ENCODE data around the gene DUSP23. TPM values are rescaled to one million over a fixed set of nuclear protein-coding genes. Genes with fewer than 3 reads are reported as not detected.

DUSP23 gene
- total RNA-seq (10 to 100 TPM in 3 of 5 donors, 1 to 10 TPM in 1, not detected in 1; 3.6 to 84.3 (median 27.2) TPM), polyA plus RNA-seq (100 to 1,000 TPM in 1 of 3 donors, 10 to 100 TPM in 2; 80.7 to 107 (median 86.5) TPM)
- long read RNA-seq, donor 1, transcript DUSP23-202 (3 exons, 694 nt): major isoform, 5 of 9 reads
- long read RNA-seq, donor 1, partial matches to known transcripts: 0 of 9 reads
- long read RNA-seq, donor 1, other reads (novel, unspliced or antisense): 0 of 9 reads
- long read RNA-seq, donor 2, transcript DUSP23-202 (3 exons, 694 nt): major isoform, 6 of 10 reads
- long read RNA-seq, donor 2, partial matches to known transcripts: 0 of 10 reads
- long read RNA-seq, donor 2, other reads (novel, unspliced or antisense): 0 of 10 reads
- long read RNA-seq, donor 3, transcript DUSP23-201 (2 exons, 756 nt): major isoform, 7 of 12 reads
- long read RNA-seq, donor 3, transcript DUSP23-202 (3 exons, 694 nt): minor isoform, 5 of 12 reads
- long read RNA-seq, donor 3, partial matches to known transcripts: 0 of 12 reads
- long read RNA-seq, donor 3, other reads (novel, unspliced or antisense): 0 of 12 reads
- long read RNA-seq, donor 4: 0 reads
- long read RNA-seq, donor 5, transcript DUSP23-202 (3 exons, 694 nt): major isoform, 10 of 16 reads
- long read RNA-seq, donor 5, transcript DUSP23-201 (2 exons, 756 nt): minor isoform, 6 of 16 reads
- long read RNA-seq, donor 5, partial matches to known transcripts: 0 of 16 reads
- long read RNA-seq, donor 5, other reads (novel, unspliced or antisense): 0 of 16 reads
- long read RNA-seq, donor 6: 0 reads
- long read RNA-seq, donor 7, transcript DUSP23-202 (3 exons, 694 nt): minor isoform, 6 of 20 reads
- long read RNA-seq, donor 7, transcript DUSP23-201 (2 exons, 756 nt): major isoform, 14 of 20 reads
- long read RNA-seq, donor 7, partial matches to known transcripts: 0 of 20 reads
- long read RNA-seq, donor 7, other reads (novel, unspliced or antisense): 0 of 20 reads
- long read RNA-seq, donor 8, transcript DUSP23-202 (3 exons, 694 nt): major isoform, 11 of 13 reads
- long read RNA-seq, donor 8, partial matches to known transcripts: 0 of 13 reads
- long read RNA-seq, donor 8, other reads (novel, unspliced or antisense): 0 of 13 reads
- long read RNA-seq, donor 9, transcript DUSP23-202 (3 exons, 694 nt): major isoform, 6 of 10 reads
- long read RNA-seq, donor 9, partial matches to known transcripts: 0 of 10 reads
- long read RNA-seq, donor 9, other reads (novel, unspliced or antisense): 0 of 10 reads
- long read RNA-seq, donor 10, partial matches to known transcripts: 0 of 5 reads
- long read RNA-seq, donor 10, other reads (novel, unspliced or antisense): 0 of 5 reads

- TF ChIP-seq EP300 (IDR thresholded peaks at IDR 0.05): no peak
- peak in 2 of 4 donors; percentile 40 to 41 for TF ChIP-seq POLR2A (IDR thresholded peaks at IDR 0.05)
- TF ChIP-seq CTCF (IDR thresholded peaks at IDR 0.05): peak in 6 of 7 experiments; percentile 54 to 99 (median 95)
- TF ChIP-seq POLR2AphosphoS5 (IDR thresholded peaks at IDR 0.05): peak; percentile 71 to 94 (median 88)
- intact Hi-C loops (cut with DNase I; ENCODE audit: low total_unique reads): no loop called here
- H3K4me1 ChIP-seq: peaks cover 0 to 24% (median 17%) of the 10 kb centered on the region in 4 donors
- 0 to 1% (median 1%) methylated on average over 53 to 88 of the region's 88 CpGs for WGBS, 5 donors
- DNase-seq: peak; percentile 98 to 99
- H3K9me3 ChIP-seq: no peaks in the 10 kb centered on the region
- H3K36me3 ChIP-seq: peaks cover 0 to 4% (median 0%) of the 10 kb centered on the region in 4 donors
- no peaks in the 10 kb centered on the region for H3K27me3 ChIP-seq
- peak within 1 kb of the TSS; percentile 76 to 98 (median 92) for H3K4me3 ChIP-seq
- H3K27ac ChIP-seq: peak within 1 kb of the TSS; percentile 71 to 92 (median 87)
These were observed at the start of gene DUSP23 for GRCh38 chr1:159780583-159781582. Gene DUSP23 (plus strand): TSS chr1:159780962. CDS start chr1:159781101, 139 bp downstream.

- no peaks in the 10 kb centered on the region for H3K27me3 ChIP-seq
- 68 to 80% (median 74%) methylated on average over 4 of the region's 4 CpGs for WGBS, 5 donors
- no peak for TF ChIP-seq CTCF (IDR thresholded peaks at IDR 0.05)
- no peak for TF ChIP-seq POLR2AphosphoS5 (IDR thresholded peaks at IDR 0.05)
- TF ChIP-seq EP300 (IDR thresholded peaks at IDR 0.05): no peak
- no peak for TF ChIP-seq POLR2A (IDR thresholded peaks at IDR 0.05)
- no peaks in the 10 kb centered on the region for H3K36me3 ChIP-seq
- H3K4me3 ChIP-seq: no peak overlapping the region
- no peak overlapping the region for H3K27ac ChIP-seq
- peaks cover 0 to 6% (median 2%) of the 10 kb centered on the region in 4 donors for H3K9me3 ChIP-seq
- intact Hi-C loops (cut with DNase I; ENCODE audit: low total_unique reads): no loop called here
- no peak for DNase-seq
- H3K4me1 ChIP-seq: no peaks in the 10 kb centered on the region
These were observed 43.4 kb upstream of the DUSP23 start for GRCh38 chr1:159737238-159737916.

GRCh38 chr1:159743651-159744410 is 36.9 kb upstream of the DUSP23 start:
- Histone ChIP-seq H3K36me3 (no peaks in the 10 kb centered on the region), H3K4me1 (no peaks in the 10 kb centered on the region), H3K27ac (no peak overlapping the region), H3K9me3 (peaks cover 0 to 12% (median 2%) of the 10 kb centered on the region in 4 donors), H3K4me3 (no peak overlapping the region), H3K27me3 (no peaks in the 10 kb centered on the region)
- WGBS, 5 donors: 60 to 75% (median 66%) methylated on average over 5 of the region's 5 CpGs
- intact Hi-C loops (cut with DNase I; ENCODE audit: low total_unique reads): no loop called here
- TF ChIP-seq POLR2AphosphoS5 (IDR thresholded peaks at IDR 0.05): no peak
- TF ChIP-seq EP300 (IDR thresholded peaks at IDR 0.05): no peak
- DNase-seq: no peak

All from stomach (tissue), 19 donors.